ENCODE results near the gene UGDH.

The UGDH gene

DNA sequence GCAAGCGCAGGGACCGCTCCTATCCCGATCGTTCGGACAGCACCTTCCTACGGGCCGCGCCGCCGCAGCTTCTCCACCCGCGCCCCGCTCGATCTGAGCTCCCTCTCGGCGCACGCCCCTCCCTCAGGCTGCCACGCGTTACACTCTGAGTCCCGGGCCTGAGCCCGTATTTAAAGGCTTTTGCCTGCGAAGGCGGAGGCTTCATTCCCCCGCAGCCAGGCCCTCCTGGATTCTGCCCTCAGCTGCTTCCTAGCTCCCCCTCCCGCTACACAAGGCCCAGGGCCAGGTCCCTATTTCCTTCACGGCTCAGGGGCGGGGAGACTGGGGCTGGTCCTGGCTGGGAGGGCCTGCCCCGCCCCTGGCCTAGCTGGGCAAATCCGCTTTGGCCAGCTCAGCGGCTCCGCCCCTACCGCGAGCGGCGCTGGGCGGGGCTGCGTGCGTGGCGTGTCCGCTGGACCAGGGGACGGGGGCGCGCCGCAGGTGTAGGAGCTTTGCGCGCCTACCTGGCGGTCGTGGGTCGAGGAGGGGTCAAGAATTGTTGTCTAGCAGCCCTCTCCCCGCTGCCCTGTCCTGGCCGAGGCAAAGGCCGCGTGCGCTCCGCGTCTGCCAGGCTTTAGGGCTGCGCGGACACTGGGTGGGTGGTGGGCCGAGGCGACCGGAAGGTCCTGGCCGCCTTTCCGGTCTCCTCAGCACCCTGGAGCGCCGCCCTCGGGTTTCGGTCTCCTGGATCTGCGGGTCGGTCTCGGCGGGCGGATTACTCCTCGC lies at the start of gene UGDH:
UGDH (minus strand) TSS at position 144 of the 765 bp plus-strand sequence. CDS start 5,927 bp downstream, outside the sequence.
- TF ChIP-seq ZNF274 (IDR thresholded peaks at IDR 0.05; ENCODE audit: low read depth, low read length) (no peak), YY1 (IDR thresholded peaks at IDR 0.05; ENCODE audit: insufficient read depth, insufficient read length) (no peak), SUZ12 (IDR thresholded peaks at IDR 0.05; ENCODE audit: extremely low read depth, insufficient read depth, insufficient read length) (no peak)
- Histone ChIP-seq H3K9ac (ENCODE audit: insufficient read length, low read depth) (peak within 1 kb of the TSS; percentile 92), H3K9me3 (ENCODE audit: insufficient read depth, low read length) (peaks cover 27% of the 10 kb centered on the region; the same call in 1 of the 2 replicates), H3K27me3 (ENCODE audit: insufficient read depth, insufficient read length) (no peaks in the 10 kb centered on the region), H3K4me3 (ENCODE audit: insufficient read length, low read depth) (peak within 1 kb of the TSS; percentile 86), H3K4me1 (ENCODE audit: insufficient read depth, insufficient read length) (no peaks in the 10 kb centered on the region), H3K36me3 (ENCODE audit: insufficient read depth, insufficient read length, low read length) (peaks cover 15% of the 10 kb centered on the region)
- peak; percentile 88 for DNase-seq (ENCODE audit: low read depth, low spot score)

DNA sequence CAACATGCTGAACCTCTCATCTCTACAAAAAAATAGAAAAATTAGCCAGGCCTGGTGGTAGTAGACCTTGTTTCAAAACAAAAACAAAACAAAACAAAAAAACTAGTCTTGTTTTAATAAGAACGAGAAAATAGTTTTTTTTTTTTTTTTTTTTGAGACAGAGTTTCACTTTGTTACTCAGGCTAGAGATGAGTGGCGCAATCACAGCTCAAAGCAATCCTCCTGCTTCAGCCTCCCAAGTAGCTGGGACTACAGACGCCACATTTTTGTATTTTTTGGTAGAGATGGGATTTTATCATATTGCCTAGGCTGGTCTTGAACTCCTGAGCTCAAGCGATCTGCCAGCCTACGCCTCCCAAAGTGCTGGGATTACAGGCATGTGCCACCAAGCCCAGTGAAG lies 47.7 kb upstream of the UGDH start:
- Histone ChIP-seq H3K4me3 (ENCODE audit: insufficient read length, low read depth) (no peak overlapping the region), H3K9ac (ENCODE audit: insufficient read length, low read depth) (no peak overlapping the region), H3K27me3 (ENCODE audit: insufficient read depth, insufficient read length) (no peaks in the 10 kb centered on the region), H3K4me1 (ENCODE audit: insufficient read depth, insufficient read length) (no peaks in the 10 kb centered on the region), H3K9me3 (ENCODE audit: insufficient read depth, low read length) (no peaks in the 10 kb centered on the region), H3K36me3 (ENCODE audit: insufficient read depth, insufficient read length, low read length) (no peaks in the 10 kb centered on the region)
- TF ChIP-seq ZNF274 (IDR thresholded peaks at IDR 0.05; ENCODE audit: low read depth, low read length) (no peak), SUZ12 (IDR thresholded peaks at IDR 0.05; ENCODE audit: extremely low read depth, insufficient read depth, insufficient read length) (no peak), YY1 (IDR thresholded peaks at IDR 0.05; ENCODE audit: insufficient read depth, insufficient read length) (no peak)
- DNase-seq (ENCODE audit: low read depth, low spot score) = no peak

DNA sequence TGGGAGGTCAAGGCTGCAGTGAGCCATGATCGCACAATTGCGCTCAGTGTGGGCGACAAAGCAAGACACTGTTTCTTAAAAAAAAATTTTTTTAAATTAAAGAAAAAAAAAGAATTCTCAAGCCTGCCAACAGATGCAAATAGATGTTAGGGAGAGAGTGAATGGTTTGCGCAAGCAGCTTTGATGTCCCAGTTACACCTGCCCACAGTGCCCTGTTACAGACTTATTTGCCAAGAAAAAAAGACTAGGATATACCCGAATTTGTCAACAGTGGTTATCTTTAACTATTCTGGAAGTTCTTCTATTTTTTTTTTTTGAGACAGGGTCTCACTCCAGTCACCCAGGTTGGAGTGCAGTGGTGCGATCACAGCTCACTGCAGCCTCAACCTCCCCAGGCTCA lies 44.3 kb upstream of the UGDH start:
- DNase-seq (ENCODE audit: low read depth, low spot score) = no peak
- Histone ChIP-seq H3K4me1 (ENCODE audit: insufficient read depth, insufficient read length) (no peaks in the 10 kb centered on the region), H3K9ac (ENCODE audit: insufficient read length, low read depth) (no peak overlapping the region), H3K9me3 (ENCODE audit: insufficient read depth, low read length) (no peaks in the 10 kb centered on the region), H3K4me3 (ENCODE audit: insufficient read length, low read depth) (no peak overlapping the region), H3K27me3 (ENCODE audit: insufficient read depth, insufficient read length) (no peaks in the 10 kb centered on the region), H3K36me3 (ENCODE audit: insufficient read depth, insufficient read length, low read length) (no peaks in the 10 kb centered on the region)
- TF ChIP-seq ZNF274 (IDR thresholded peaks at IDR 0.05; ENCODE audit: low read depth, low read length) = no peak
- TF ChIP-seq SUZ12 (IDR thresholded peaks at IDR 0.05; ENCODE audit: extremely low read depth, insufficient read depth, insufficient read length) = no peak
- TF ChIP-seq YY1 (IDR thresholded peaks at IDR 0.05; ENCODE audit: insufficient read depth, insufficient read length) = no peak

- peaks cover 2% of the 10 kb centered on the region; the same call in 1 of the 2 replicates for H3K9me3 ChIP-seq (ENCODE audit: insufficient read depth, low read length)
- TF ChIP-seq SUZ12 (IDR thresholded peaks at IDR 0.05; ENCODE audit: extremely low read depth, insufficient read depth, insufficient read length) = no peak
- no peak for TF ChIP-seq YY1 (IDR thresholded peaks at IDR 0.05; ENCODE audit: insufficient read depth, insufficient read length)
- TF ChIP-seq ZNF274 (IDR thresholded peaks at IDR 0.05; ENCODE audit: low read depth, low read length) = no peak
- H3K4me1 ChIP-seq (ENCODE audit: insufficient read depth, insufficient read length) = no peaks in the 10 kb centered on the region
- no peaks in the 10 kb centered on the region for H3K27me3 ChIP-seq (ENCODE audit: insufficient read depth, insufficient read length)
- no peaks in the 10 kb centered on the region for H3K36me3 ChIP-seq (ENCODE audit: insufficient read depth, insufficient read length, low read length)
- no peak overlapping the region for H3K9ac ChIP-seq (ENCODE audit: insufficient read length, low read depth)
- no peak overlapping the region for H3K4me3 ChIP-seq (ENCODE audit: insufficient read length, low read depth)
- DNase-seq (ENCODE audit: low read depth, low spot score) = no peak
These were observed 43.8 kb upstream of the UGDH start for GRCh38 chr4:39571054-39571453.

- no peaks in the 10 kb centered on the region for H3K4me1 ChIP-seq (ENCODE audit: insufficient read depth, insufficient read length)
- H3K4me3 ChIP-seq (ENCODE audit: insufficient read length, low read depth) = no peak overlapping the region
- no peak for TF ChIP-seq YY1 (IDR thresholded peaks at IDR 0.05; ENCODE audit: insufficient read depth, insufficient read length)
- no peak for TF ChIP-seq SUZ12 (IDR thresholded peaks at IDR 0.05; ENCODE audit: extremely low read depth, insufficient read depth, insufficient read length)
- no peak for TF ChIP-seq ZNF274 (IDR thresholded peaks at IDR 0.05; ENCODE audit: low read depth, low read length)
- no peaks in the 10 kb centered on the region for H3K27me3 ChIP-seq (ENCODE audit: insufficient read depth, insufficient read length)
- peaks cover 14% of the 10 kb centered on the region for H3K9me3 ChIP-seq (ENCODE audit: insufficient read depth, low read length)
- no peak for DNase-seq (ENCODE audit: low read depth, low spot score)
- H3K36me3 ChIP-seq (ENCODE audit: insufficient read depth, insufficient read length, low read length) = no peaks in the 10 kb centered on the region
- no peak overlapping the region for H3K9ac ChIP-seq (ENCODE audit: insufficient read length, low read depth)
These were observed 42.0 kb upstream of the UGDH start for GRCh38 chr4:39569209-39569608.

GRCh38 chr4:39568805-39569204 lies 41.6 kb upstream of the UGDH start:
- no peak for DNase-seq (ENCODE audit: low read depth, low spot score)
- Histone ChIP-seq H3K9me3 (ENCODE audit: insufficient read depth, low read length) (peaks cover 14% of the 10 kb centered on the region), H3K9ac (ENCODE audit: insufficient read length, low read depth) (no peak overlapping the region), H3K4me3 (ENCODE audit: insufficient read length, low read depth) (no peak overlapping the region), H3K36me3 (ENCODE audit: insufficient read depth, insufficient read length, low read length) (no peaks in the 10 kb centered on the region), H3K4me1 (ENCODE audit: insufficient read depth, insufficient read length) (no peaks in the 10 kb centered on the region), H3K27me3 (ENCODE audit: insufficient read depth, insufficient read length) (no peaks in the 10 kb centered on the region)
- no peak for TF ChIP-seq SUZ12 (IDR thresholded peaks at IDR 0.05; ENCODE audit: extremely low read depth, insufficient read depth, insufficient read length)
- no peak for TF ChIP-seq ZNF274 (IDR thresholded peaks at IDR 0.05; ENCODE audit: low read depth, low read length)
- TF ChIP-seq YY1 (IDR thresholded peaks at IDR 0.05; ENCODE audit: insufficient read depth, insufficient read length) = no peak

GRCh38 chr4:39565878-39566600 lies 38.8 kb upstream of the UGDH start:
- H3K36me3 ChIP-seq (ENCODE audit: insufficient read depth, insufficient read length, low read length) = no peaks in the 10 kb centered on the region
- H3K4me1 ChIP-seq (ENCODE audit: insufficient read depth, insufficient read length) = no peaks in the 10 kb centered on the region
- peaks cover 14% of the 10 kb centered on the region for H3K9me3 ChIP-seq (ENCODE audit: insufficient read depth, low read length)
- TF ChIP-seq ZNF274 (IDR thresholded peaks at IDR 0.05; ENCODE audit: low read depth, low read length) = no peak
- TF ChIP-seq SUZ12 (IDR thresholded peaks at IDR 0.05; ENCODE audit: extremely low read depth, insufficient read depth, insufficient read length) = no peak
- TF ChIP-seq YY1 (IDR thresholded peaks at IDR 0.05; ENCODE audit: insufficient read depth, insufficient read length) = no peak
- DNase-seq (ENCODE audit: low read depth, low spot score) = no peak
- no peak overlapping the region for H3K9ac ChIP-seq (ENCODE audit: insufficient read length, low read depth)
- no peak overlapping the region for H3K4me3 ChIP-seq (ENCODE audit: insufficient read length, low read depth)
- no peaks in the 10 kb centered on the region for H3K27me3 ChIP-seq (ENCODE audit: insufficient read depth, insufficient read length)
